GM21381 (cell line): ENCODE results near the gene DTNBP1.
A peak's percentile ranks its signal among the peaks of the same experiment; 100 is the strongest.

ENCODE experiments used
- ATAC-seq: cut with Tn5 transposase; IDR thresholded peaks from one replicate; pipeline ENCODE4 v1.9.1; 2021; ENCODE audit warnings: mild to moderate bottlenecking, moderate library complexity; ENCODE audit not compliant: unreplicated experiment

DTNBP1 gene

DNA sequence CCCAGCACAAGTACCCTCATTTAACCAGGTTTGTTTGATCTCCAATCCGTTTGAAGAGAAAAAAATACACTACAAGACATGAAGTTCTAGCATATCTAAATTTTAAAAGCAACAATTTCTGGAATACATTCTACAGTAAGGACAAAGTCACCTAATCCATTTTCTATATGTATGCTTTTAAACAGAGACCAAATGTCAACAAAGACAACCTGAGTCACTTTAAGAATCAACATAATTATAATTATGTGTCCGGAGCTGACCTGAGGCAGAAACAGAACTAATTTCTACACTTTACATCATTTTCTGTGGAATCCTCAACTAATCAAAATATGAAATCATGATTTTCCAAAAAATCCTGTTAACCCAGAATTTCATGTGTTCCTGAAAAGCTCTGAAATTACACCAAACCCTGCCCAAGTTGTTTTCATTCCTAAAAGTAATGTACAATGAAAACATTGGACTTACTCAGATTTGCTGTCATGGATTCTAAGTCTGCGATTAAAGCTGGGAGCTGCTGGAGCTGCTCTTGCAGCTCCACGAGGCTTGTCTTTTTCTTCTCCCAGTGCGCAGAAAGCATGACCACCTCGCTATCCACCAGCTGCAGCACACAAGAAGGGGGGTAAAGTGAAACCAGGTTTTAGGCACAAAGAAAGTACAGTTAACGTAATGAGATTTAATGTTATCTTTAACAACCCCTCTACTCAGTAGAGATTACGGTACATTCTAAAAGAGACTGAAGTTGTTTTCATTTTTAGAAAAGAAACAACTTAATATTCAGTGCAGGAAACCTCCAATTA is 35.8 kb downstream of the DTNBP1 start:
- no peak for ATAC-seq

DNA sequence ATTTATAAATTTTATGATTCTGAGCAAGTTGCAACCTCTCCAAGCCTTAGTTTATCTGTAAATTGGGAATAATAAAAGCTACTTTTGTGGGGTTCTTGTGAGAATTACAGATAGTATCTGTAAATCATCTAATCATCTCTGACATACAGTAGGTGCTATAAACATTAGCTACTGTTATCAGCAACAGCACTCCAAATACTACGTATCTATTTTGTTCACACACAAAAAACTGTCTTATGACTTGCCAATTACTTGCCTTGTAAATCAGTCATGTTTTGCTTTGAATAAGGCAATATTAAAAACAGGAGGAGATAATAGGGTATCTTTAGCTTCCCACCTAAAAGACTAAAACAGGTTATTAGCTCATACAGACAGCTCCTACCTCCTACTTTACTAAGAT is 36.7 kb downstream of the DTNBP1 start:
- no peak for ATAC-seq

DNA sequence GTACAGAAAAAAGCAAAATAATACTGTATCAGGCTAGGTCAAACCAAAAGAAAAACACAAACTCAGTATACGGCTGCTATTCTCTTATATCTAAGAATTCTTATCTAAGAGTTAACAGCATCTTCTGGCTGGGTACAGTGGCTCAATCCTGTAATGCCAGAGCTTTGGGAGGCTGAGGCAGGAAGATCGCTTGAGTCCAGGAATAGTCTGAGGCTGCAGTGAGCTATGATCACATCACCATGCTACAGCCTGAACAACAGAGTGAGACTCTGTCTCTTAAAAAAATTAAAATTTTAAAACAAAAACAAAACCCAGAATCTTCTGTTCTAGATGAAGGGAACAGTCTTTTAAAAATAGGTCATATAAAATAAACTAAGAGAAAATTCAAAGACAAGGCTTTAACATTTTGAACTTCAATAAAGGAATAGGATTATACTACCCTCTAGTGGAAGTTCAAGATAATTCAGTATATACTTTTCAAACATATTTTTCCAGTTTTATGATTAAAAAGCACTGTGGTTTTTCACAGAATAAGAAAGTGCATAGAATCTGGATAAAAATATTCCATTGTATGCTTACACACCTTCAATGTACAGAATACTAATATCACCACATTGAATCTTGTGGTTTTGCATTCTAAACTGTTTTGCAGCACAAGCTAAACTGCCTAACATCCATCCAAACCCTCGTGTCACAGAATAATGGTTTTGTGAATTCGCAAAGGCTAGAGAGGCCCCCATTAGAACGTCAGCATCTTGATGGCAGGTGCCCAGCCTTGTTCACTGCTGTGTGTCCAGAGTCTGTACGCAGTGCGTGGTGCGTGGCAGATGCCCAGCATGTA is 39.3 kb downstream of the DTNBP1 start:
- no peak for ATAC-seq

DNA sequence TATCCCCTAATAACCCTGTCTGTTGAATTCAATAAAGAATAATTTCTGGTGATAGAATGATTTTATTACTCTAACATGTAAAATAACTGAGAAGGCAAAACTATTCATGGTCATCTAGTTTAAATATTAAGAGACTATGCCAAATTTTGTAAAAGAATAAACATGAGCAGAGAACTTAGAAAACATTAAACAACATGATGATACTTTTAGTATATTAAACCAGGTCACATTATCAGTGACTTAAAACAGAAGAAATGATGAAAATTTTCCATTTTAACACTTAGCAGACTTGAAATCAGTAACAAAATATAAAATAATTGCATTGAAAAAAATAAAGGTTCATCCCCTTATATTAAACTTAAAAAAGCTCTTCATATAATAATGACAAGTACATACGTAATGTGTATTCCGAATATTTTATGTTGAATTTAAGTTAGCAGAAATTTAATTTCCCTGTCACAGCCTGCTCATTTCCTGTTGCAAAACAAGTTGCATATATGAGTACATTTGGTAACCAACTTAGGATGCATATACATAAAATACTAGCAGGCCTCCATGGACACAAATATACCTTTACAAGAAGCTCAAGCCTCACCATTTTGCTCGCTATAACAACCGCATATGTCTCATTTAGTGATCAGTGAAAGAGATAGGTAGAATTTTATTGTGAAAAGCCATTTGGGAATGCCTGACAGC is 40.6 kb downstream of the DTNBP1 start:
- no peak for ATAC-seq

DNA sequence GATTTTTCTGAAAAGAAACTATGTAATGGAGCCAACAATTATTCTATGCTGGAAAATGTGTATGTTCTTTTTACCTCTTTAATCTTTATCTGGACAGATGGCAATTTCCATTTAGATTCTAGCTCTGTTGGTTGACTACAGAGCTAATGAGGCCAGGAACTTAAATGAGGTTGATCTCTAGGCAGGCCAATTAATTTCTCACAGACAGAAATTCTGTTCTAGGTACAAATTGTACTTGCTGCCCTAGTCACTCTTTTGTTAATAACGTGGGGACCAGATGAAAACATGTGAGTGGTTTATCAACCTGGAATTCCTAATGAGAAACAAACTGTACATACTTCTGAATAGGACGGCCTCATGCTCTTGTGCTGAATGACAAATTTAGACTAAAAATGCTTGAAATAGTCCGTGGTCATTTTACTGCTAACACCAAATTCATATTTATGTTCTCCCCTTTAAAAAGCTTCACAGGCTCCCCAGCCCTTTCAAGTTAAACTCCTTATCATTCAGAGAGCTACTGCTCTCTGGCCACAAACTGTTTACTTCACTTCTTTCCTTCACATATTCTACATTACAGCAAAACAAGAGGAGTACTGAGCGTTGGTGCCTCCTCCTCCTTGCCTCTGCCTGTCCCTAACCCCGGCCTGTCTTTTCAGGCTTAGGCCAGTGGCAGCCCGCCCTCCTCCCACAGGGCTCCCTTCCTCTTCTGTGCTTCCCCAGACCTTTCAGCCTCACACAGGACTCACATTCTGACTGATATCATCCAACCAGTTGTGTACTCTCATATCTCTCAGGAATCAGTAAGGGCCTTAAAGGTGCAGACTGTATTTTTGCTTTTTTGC is 41.4 kb downstream of the DTNBP1 start:
- ATAC-seq = peak; percentile 91

DNA sequence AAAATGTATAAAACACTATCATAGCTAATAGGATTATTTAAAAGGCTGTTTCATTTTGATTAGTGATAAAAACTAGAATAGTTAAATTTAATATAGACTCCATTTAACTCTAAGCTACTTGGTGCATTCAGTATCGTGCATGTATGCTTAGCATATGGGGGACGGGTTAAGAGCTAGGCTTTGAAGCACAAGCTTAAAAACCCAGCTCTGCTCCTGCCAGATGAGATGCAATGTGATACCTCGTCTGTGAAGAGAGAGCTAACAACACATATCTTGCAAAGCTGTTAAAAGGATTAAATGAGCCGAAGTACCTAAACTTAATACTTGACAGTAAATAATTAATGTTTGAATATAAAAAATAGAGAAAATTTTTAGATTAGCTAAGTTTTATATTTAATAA is 42.2 kb downstream of the DTNBP1 start:
- ATAC-seq = no peak

DNA sequence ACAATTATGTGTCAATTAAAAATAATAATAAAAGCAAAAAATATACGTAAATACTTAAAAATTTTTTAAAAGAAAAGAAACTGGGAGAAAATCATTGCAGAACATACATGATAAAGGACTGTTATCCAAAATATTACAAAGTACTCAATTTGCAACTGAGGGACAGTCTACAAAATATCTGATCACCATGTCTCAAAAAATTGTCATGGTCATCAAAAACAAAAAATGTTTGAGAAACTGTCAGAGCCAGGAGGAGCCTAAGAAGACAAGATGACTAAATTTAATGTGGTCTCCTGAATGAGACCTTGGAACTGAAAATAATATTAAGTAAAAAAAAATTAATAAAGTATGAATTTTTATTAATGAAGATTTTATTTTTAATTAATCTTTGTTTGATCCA is 43.5 kb downstream of the DTNBP1 start:
- ATAC-seq = no peak

DNA sequence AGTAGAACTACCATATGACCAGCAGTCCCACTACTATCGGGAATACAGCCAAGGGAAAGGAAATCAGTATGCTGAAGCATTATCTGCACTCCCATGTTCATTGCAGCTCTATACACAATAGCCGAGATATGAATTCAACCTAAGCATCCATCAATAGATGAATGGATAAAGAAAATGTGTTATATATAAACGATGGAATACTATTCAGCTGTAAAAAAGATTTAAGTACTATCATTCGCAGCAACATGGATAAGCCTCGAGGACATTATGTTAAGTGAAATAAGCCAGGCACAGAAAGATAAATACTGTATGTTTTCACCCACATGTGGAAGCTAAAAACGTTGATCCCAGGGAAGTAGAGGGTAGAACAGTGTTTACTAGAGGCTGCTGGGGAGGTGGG is 44.1 kb downstream of the DTNBP1 start:
- no peak for ATAC-seq

DNA sequence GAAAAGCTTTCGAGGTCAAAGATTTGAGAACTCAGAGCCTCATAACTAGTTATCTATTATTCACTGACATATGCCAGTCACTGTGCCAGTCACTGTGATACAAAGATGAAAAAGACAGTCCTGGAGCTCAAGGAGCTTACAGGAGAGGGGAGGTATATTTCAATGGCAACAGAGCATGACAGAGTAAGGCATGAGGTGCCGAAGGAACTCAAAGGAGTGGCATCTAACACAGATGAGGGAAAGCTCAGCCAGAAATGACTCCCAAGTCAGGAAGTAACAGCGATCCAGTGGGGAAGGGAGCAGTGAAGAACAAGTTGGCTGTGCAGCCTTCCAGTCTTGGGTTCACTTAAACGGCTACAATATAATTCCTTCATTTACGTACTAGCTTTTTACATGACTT is 46.6 kb downstream of the DTNBP1 start:
- no peak for ATAC-seq

DNA sequence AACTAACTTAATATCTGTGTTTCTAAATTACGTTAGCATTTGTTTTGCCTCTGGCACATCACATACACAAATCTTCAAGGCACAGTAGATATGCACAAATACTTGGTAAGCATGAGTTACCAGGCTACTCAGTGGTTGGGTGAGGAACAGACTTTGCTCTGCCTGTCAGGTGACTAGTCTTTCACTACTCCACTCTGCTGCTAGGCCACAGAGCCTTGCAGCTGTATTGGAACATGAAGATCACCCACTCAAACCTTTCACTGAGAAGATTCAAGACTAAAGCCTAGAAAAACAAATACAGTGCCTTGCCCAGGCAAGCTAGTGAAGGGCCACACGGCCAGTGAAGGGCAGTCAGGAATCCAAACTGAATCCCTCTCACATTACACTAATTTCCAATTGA is 47.0 kb downstream of the DTNBP1 start:
- ATAC-seq = no peak

DNA sequence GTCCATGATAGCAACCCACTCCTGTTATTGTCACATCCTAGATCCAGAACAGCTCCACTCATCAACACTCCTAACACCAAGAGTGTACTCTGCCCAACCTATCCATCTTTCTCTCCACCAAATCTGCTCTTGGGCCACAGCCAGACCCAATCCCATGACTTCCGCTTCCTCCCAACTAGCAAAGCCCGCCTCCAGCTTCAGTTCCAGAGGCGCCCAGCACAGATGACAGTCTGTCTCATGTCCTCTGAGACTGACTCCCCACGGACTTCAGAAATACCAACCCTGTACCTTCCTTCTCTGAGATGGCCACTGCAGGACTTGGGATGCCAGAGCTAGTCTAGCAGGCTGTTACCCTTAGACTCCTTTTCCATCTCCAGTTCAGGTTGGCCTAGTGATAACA is 48.6 kb downstream of the DTNBP1 start:
- no peak for ATAC-seq

DNA sequence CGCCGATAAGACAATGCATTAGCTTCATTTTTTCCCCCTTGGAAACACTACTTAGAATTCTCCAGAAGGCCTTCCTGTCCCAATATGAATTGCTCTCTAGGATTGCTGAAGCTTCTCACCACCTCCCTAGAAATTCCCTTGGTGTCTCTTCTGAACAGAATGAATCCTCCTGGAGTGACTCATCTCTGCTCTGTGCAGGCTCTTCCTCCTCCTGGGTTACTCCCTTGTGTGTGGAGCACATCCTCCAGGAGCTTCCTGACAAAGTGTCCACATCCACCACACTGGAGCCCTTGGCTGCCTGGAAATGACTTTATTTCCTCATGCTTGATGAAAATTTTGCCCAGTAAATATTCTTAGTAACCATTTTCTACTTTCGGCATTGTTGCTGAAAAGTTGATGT is 54.4 kb downstream of the DTNBP1 start:
- ATAC-seq = no peak

DNA sequence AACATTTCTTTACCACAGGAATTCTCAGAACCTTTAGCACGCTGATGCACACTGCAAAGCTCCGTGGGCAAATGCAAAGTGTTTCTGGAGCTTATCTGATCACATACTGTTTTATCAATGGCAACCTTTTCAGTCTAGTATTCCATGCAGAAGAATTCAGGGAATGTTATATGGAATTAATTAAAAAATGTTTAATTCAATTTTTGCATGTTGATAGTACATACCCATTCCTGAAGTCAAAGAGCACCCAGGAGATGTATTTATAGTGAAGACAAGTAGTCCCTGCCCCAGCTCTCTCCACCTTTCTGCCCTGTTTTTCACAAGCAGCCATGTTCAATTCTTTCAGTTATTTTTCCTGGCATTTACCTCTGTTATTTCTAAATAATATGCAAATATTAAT is 55.2 kb downstream of the DTNBP1 start:
- no peak for ATAC-seq

DNA sequence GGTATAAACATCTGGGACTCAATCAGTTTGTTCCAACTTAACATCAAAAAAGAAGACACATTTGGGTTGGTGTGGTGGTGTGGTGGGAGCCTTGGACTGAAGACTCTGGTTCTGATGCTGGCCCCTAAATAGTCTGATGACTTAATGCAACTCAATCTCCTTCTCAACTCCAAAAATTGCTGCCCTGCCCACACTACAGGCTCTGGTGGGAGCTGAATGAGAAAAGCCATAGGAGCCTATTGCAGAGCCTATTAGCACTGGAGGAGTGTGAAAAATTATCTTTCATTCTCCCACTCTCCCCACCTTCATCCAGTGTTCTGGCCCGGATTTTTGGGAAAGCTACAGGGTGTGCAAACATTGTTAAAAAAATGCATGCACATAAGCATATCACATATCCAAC is 56.5 kb downstream of the DTNBP1 start:
- ATAC-seq = no peak

DNA sequence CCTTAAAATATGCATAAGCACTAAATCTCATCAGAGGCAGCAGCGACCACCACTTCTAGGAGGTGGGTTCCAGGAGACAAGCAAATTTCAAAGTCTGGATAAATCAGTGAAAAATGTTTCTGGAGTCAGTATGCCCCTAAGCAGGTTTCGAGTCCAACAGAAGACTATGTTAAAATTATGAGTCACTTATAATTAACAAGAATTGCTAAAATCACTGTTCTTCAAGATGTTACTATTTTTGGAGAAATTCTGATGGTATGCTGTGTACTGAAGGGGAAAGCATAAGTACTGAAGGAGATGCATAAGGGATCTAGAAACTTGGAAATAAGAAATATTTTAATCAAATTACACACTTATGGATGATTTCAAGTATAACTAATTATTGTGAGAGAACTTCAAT is 58.0 kb downstream of the DTNBP1 start:
- no peak for ATAC-seq

DNA sequence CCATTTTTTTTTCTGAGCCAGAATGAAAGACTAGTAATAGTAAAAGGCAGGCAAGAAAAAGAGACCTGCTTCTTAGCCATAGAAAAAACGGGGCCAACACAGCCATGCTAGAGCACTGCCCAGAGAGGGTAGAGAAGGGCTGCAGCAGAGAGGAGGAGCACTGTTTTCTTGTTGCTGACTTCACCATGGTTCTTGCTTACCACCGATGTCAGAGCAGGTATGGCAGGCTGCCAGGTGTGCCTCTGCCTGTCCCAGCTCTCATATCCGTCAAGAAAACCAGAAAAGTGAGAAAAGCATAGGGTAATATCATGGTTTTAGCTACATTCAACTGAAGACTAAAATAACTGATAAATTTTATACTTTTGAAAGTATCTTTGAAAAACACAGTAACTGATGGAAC is 60.7 kb downstream of the DTNBP1 start:
- ATAC-seq = no peak

DNA sequence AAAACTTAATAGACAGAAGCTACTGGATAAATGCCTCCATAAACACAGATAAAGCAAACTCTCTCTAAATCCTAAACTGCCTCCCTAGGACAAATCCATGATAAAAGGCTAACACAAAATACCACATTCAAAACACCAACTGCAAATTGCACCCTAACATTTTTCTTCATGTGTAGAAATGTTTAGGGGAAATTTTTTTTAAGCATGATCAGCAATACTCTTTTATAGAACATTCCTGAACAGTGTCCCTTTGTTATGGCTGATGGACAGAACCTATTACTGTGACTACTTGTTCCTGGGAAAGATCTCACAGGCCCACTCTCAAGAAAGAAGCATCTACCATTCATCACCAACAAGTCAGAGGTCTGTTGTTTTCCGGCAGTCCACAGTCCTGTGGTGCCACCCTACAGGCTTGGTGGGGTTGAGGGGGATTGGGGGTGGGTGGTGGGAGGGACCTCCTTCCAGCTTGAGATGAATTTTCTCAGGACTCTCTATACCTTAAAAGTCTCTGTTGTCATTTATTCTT is 64.5 kb downstream of the DTNBP1 start:
- no peak for ATAC-seq

DNA sequence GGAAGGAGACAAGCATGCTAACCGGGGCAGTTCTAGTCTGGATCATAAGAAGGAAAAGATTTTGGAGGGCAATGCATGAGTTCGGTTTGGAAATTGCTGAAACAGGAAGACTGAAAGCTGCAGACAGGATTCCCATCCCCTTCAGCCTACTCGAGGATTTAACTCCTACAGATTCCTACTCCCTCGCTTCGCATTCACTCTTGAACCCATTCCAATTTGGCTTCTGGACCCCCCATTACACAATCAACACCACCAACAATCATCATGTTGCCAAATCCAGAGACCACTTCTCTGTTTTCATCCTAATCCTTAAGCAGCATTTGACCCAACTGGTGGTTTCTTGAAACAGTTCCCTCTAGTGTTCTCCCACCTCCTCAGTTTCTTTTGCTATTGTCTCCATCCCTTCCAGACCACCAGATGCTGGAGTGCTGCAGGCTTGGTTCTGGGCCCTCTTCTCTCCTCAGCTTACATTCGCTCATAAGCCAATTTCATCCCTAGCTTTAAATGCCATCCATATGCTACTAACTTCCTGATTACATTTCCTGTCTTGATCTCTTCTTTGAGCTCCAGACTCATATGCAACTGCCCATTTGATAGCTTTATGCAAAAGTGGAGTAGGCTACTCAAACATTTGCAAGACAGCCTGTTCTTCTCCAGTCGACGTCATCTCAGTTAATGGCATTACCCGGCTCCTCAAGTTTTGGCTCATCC is 66.5 kb downstream of the DTNBP1 start:
- no peak for ATAC-seq

DNA sequence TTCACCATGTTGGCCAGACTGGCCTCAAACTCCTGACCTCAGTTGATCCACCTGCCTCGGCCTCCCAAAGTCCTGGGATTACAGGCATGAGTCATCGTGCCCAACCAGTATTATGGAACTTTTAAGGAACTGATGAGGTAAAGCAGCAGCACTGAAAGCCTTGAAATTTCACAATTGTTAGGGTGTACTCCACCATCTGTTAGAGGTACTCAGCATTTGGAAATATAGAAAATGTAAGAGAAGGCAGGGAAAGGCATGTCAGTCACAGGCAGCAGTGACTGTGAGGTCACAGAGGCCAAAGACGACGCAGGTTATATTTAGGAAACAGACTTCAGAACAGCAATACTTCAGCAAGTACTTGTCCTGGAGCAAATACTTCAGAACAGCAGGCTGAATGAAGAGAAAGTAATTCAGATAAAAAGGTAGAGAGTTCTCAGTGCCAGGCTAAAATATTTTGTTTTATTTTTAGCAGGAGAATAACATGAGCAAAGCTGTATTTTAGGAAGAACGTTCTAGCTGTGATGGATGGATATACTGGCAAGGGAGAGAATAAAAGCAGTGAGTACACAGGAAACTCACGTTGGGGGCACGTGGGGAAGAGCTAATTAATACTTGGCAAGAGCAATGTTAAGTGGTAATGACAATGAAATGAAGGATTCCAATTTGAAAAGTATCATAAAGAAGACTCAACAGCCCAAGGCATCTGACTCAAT is 67.2 kb downstream of the DTNBP1 start:
- no peak for ATAC-seq
